Neural progenitor cell (in vitro differentiated cells): ENCODE data around the gene TSPAN5.

Experiments used
- EZH2 ChIP-seq: fragments of 200-600 bp; sonication (generic); IDR thresholded peaks from 2 replicates; pipeline ENCODE4 v1.6.1; 2017; ENCODE audit warnings: antibody characterized with exemption, mild to moderate bottlenecking, moderate library complexity
- EZH2phosphoT487 ChIP-seq: fragments of 200-600 bp; sonication (generic); IDR thresholded peaks from 2 replicates; pipeline ENCODE4 v1.6.1; 2017; ENCODE audit warnings: antibody characterized with exemption
- TF ChIP-seq, protein P1 (sequence below): fragments of 200-600 bp; sonication (generic); IDR thresholded peaks from 2 replicates; pipeline ENCODE4 v1.5.1; 2017; ENCODE audit warnings: antibody characterized with exemption, mild to moderate bottlenecking

DNA sequence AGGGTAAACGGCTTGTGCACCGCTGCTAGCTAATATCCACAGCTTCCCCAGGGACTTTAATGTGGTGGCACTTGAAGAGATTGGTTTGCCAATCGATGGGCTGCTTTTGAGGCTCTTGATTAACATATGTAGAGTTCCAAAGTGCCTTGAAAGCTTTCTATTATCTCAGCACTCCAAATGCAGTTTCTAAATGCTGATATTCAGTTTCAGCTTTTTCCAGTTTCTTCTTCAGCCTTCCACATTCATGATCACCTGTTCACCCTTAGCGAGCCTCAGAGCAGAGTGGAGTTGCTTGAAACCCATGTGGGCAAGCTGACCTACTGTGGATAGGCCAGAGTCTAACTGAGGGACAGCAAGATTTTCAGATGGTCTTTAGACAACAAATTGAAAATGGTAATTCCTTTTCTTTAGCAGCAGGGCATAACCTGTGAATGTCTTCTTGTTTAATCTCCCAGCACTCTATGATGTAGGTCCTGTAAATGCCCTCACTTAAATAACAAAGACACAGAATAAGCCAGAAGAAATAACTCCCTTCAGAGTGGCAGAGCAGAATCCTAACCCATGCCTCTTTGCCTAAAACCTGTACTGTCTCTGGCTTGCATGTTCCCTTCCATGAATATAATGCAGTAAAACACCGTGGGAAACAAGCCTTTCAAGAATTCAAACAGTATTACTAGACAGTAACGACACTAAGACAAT lies 99.8 kb downstream of the TSPAN5 start:
- TF ChIP-seq, protein P1, sequence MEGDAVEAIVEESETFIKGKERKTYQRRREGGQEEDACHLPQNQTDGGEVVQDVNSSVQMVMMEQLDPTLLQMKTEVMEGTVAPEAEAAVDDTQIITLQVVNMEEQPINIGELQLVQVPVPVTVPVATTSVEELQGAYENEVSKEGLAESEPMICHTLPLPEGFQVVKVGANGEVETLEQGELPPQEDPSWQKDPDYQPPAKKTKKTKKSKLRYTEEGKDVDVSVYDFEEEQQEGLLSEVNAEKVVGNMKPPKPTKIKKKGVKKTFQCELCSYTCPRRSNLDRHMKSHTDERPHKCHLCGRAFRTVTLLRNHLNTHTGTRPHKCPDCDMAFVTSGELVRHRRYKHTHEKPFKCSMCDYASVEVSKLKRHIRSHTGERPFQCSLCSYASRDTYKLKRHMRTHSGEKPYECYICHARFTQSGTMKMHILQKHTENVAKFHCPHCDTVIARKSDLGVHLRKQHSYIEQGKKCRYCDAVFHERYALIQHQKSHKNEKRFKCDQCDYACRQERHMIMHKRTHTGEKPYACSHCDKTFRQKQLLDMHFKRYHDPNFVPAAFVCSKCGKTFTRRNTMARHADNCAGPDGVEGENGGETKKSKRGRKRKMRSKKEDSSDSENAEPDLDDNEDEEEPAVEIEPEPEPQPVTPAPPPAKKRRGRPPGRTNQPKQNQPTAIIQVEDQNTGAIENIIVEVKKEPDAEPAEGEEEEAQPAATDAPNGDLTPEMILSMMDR: no peak
- TF ChIP-seq EZH2 (no peak), EZH2phosphoT487 (no peak)
